Sigmoid colon (tissue), 4 donors: ENCODE measurements around the gene FUT1.

Experiments used
- CTCF ChIP-seq, 4 experiments: fragments of 450-650 bp in 3 of 4; fragments of 200-600 bp in 1 of 4; IDR thresholded peaks; one replicate each; pipeline ENCODE4 v1.5.1; 2016 to 2019; ENCODE audit warnings: antibody characterized with exemption in 4 of 4, mild to moderate bottlenecking in 3 of 4, moderate library complexity in 2 of 4
- EP300 ChIP-seq, 4 donors: sonication (generic); formaldehyde crosslinking; IDR thresholded peaks; one replicate each; pipeline ENCODE4 v1.6.1; 2017; ENCODE audit warnings: antibody characterized with exemption in 4 of 4
- POLR2A ChIP-seq, 2 donors: fragments of 450-650 bp; IDR thresholded peaks; one replicate each; pipeline ENCODE4 v1.6.1; 2016; ENCODE audit warnings: antibody characterized with exemption in 2 of 2, mild to moderate bottlenecking in 2 of 2, moderate library complexity in 2 of 2
- POLR2AphosphoS5 ChIP-seq, 4 donors: sonication (generic); formaldehyde crosslinking; IDR thresholded peaks; one replicate each; pipeline ENCODE4 v1.6.1; 2017; ENCODE audit warnings: antibody characterized with exemption in 4 of 4

DNA sequence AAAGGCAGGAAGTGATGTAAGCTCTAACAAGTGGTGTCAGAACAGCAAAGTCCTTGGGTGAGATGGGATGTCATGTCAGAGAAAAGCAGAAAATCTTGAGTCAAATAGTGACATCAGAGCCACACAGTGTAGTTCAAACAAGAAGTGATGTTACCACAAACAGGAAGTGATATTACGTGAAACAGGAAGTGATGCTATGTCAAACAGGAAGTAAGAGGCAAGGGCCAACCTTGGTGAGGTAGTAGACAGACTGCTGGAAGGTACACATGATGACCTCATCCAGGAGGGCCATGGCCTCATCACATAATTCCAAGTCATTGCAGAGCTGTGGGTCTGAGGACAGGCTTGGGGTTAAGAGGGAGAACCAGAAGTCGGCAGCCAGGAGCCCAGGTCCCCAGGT, 25.9 kb downstream of the FUT1 start:
- TF ChIP-seq POLR2AphosphoS5 (IDR thresholded peaks at IDR 0.05) (no peak), CTCF (IDR thresholded peaks at IDR 0.05) (no peak), POLR2A (IDR thresholded peaks at IDR 0.05) (no peak), EP300 (IDR thresholded peaks at IDR 0.05) (no peak)
